Liver (tissue), 9 donors: ENCODE measurements around the gene FRAS1. TPM values are rescaled to one million over a fixed set of nuclear protein-coding genes. Genes with fewer than 3 reads are reported as not detected.

Experiments
- DNase-seq: peaks from one replicate; pipeline ENCODE4 v3.0.0-alpha.2; 2017; ENCODE audit warnings: low spot score
- H3K27ac ChIP-seq, 2 donors: one replicate each; pipeline ENCODE4 v1.7.0; 2013; ENCODE audit warnings: inconsistent platforms in 2 of 2, low read length in 2 of 2, control low read depth in 1 of 2, low read depth in 1 of 2, mild to moderate bottlenecking in 1 of 2
- H3K27me3 ChIP-seq, 4 donors: one replicate each; pipeline versions ENCODE4 v1.6.1 to v1.7.0; 2013; ENCODE audit warnings: low read length in 3 of 4, inconsistent platforms in 1 of 4, mild to moderate bottlenecking in 1 of 4, moderate library complexity in 1 of 4; ENCODE audit not compliant: control insufficient read depth in 4 of 4, insufficient read depth in 4 of 4
- H3K36me3 ChIP-seq, 4 donors: one replicate each; pipeline versions ENCODE4 v1.6.1 to v1.7.0; 2013; ENCODE audit warnings: low read length in 3 of 4, mild to moderate bottlenecking in 3 of 4, low read depth in 1 of 4, moderate library complexity in 1 of 4; ENCODE audit not compliant: control insufficient read depth in 4 of 4, insufficient read depth in 3 of 4
- H3K4me1 ChIP-seq, 4 donors: one replicate each; pipeline versions ENCODE4 v1.6.1 to v1.7.0; 2013; ENCODE audit warnings: low read length in 3 of 4, mild to moderate bottlenecking in 3 of 4, moderate library complexity in 1 of 4; ENCODE audit not compliant: control insufficient read depth in 4 of 4, insufficient read depth in 4 of 4
- H3K4me3 ChIP-seq, 3 donors: one replicate each; pipeline versions ENCODE4 v1.6.1 to v1.7.0; 2013; ENCODE audit warnings: low read length in 3 of 3, control low read depth in 1 of 3, low read depth in 1 of 3, mild to moderate bottlenecking in 1 of 3
- H3K9ac ChIP-seq, 2 donors: one replicate each; pipeline ENCODE4 v1.7.0; 2013; ENCODE audit warnings: low read length in 2 of 2, mild to moderate bottlenecking in 2 of 2, moderate library complexity in 2 of 2, control low read depth in 1 of 2, low read depth in 1 of 2
- H3K9me3 ChIP-seq, 4 donors: one replicate each; pipeline versions ENCODE4 v1.6.1 to v1.7.0; 2013; ENCODE audit warnings: low read length in 3 of 4; ENCODE audit not compliant: control insufficient read depth in 4 of 4
- ATF3 ChIP-seq: IDR thresholded peaks from 2 replicates; pipeline ENCODE4 v1.6.1; 2016; ENCODE audit warnings: antibody characterized with exemption
- CTCF ChIP-seq: fragments of 150-350 bp; IDR thresholded peaks from 2 replicates; pipeline ENCODE4 v1.5.1; 2017; ENCODE audit warnings: improper control_type of control experiment, low read depth, low read length; ENCODE audit not compliant: missing input control
- EGR1 ChIP-seq, 2 donors: IDR thresholded peaks; 2 replicates each; pipeline ENCODE4 v1.6.1; 2016 to 2018; ENCODE audit warnings: antibody characterized with exemption in 2 of 2, low read depth in 2 of 2
- FOXA1 ChIP-seq: IDR thresholded peaks from 2 replicates; pipeline ENCODE4 v1.6.1; 2016; ENCODE audit warnings: antibody characterized with exemption
- FOXA2 ChIP-seq: IDR thresholded peaks from 2 replicates; pipeline ENCODE4 v1.6.1; 2016; ENCODE audit warnings: antibody characterized with exemption
- GABPA ChIP-seq, 2 donors: IDR thresholded peaks in 1 of 2; conservative IDR thresholded peaks in 1 of 2; 2 replicates each; pipeline ENCODE4 v1.6.1; 2016; ENCODE audit warnings: antibody characterized with exemption in 2 of 2, mild to moderate bottlenecking in 1 of 2, moderate library complexity in 1 of 2
- HNF4G ChIP-seq: IDR thresholded peaks from 2 replicates; pipeline ENCODE4 v1.6.1; 2016; ENCODE audit warnings: antibody characterized with exemption
- JUND ChIP-seq, 2 donors: IDR thresholded peaks; 2 replicates each; pipeline ENCODE4 v1.6.1; 2016; ENCODE audit warnings: antibody characterized with exemption in 2 of 2
- MAX ChIP-seq: IDR thresholded peaks from 2 replicates; pipeline ENCODE4 v1.6.1; 2016; ENCODE audit warnings: antibody characterized with exemption
- NR2F2 ChIP-seq: IDR thresholded peaks from 2 replicates; pipeline ENCODE4 v1.6.1; 2016; ENCODE audit warnings: antibody characterized with exemption
- RAD21 ChIP-seq, 2 donors: IDR thresholded peaks; 2 replicates each; pipeline ENCODE4 v1.6.1; 2016; ENCODE audit warnings: antibody characterized with exemption in 2 of 2, mild to moderate bottlenecking in 2 of 2
- RXRA ChIP-seq, 2 donors: IDR thresholded peaks; 2 replicates each; pipeline ENCODE4 v1.6.1; 2017 to 2018; ENCODE audit warnings: antibody characterized with exemption in 2 of 2, mild to moderate bottlenecking in 1 of 2
- SP1 ChIP-seq: IDR thresholded peaks from 2 replicates; pipeline ENCODE4 v1.6.1; 2018; ENCODE audit warnings: antibody characterized with exemption, mild to moderate bottlenecking
- TAF1 ChIP-seq: conservative IDR thresholded peaks from 2 replicates; pipeline ENCODE4 v1.6.1; 2016; ENCODE audit warnings: antibody characterized with exemption, mild to moderate bottlenecking
- YY1 ChIP-seq: IDR thresholded peaks from 2 replicates; pipeline ENCODE4 v1.6.1; 2016; ENCODE audit warnings: antibody characterized with exemption, mild to moderate bottlenecking
- ZBTB33 ChIP-seq: IDR thresholded peaks from 2 replicates; pipeline ENCODE4 v1.6.1; 2016; ENCODE audit warnings: antibody characterized with exemption
- WGBS: extraction: QIAGEN DNeasy Blood & Tissue Kit; methylation state at CpG from one replicate; pipeline ENCODE4 v1.1.7; 2013; 5-methylcytosine and 5-hydroxymethylcytosine counted together
- polyA plus RNA-seq, 2 donors: library from polyadenylated mRNA; stranded (reverse) in 1 of 2; unstranded in 1 of 2; fragments of 200-250 nt in 1 of 2; fragments of >200 nt in 1 of 2; fragmentation: Nextera tagmentation in 1 of 2; extraction: Ambion mirVana in 1 of 2; gene quantifications; one replicate each; pipeline versions ENCODE4 v1.2.1 to v1.2.3, GENCODE V29; 2013 to 2015
- total RNA-seq, 2 donors: library from RNA; depleted of rRNA; stranded (reverse); fragments of >200 nt; gene quantifications; one replicate each; pipeline ENCODE4 v1.2.3, GENCODE V29; 2014
- donor health status: healthy.
- donor health status: healthy.
- donor health status: healthy.
- donor health status: healthy.
- donor health status: healthy.

The FRAS1 gene
- total and polyA plus RNA-seq, 4 donors = 0.08 to 6.0 (median 1.1) TPM

GRCh38 chr4:78320349-78320935 lies 263.3 kb downstream of the FRAS1 start:
- H3K9me3 ChIP-seq = no peaks in the 10 kb centered on the region
- H3K27ac ChIP-seq = no peak overlapping the region
- H3K4me1 ChIP-seq = no peaks in the 10 kb centered on the region
- DNase-seq = no peak
- H3K9ac ChIP-seq = no peak overlapping the region
- H3K27me3 ChIP-seq = no peaks in the 10 kb centered on the region
- no peaks in the 10 kb centered on the region for H3K36me3 ChIP-seq
- no peak for TF ChIP-seq FOXA1
- TF ChIP-seq RXRA (IDR thresholded peaks at IDR 0.05) = no peak
- no peak for TF ChIP-seq YY1
- TF ChIP-seq GABPA (IDR thresholded peaks at IDR 0.05 in 1 of 2, conservative IDR thresholded peaks at IDR 0.05 in 1 of 2) = no peak
- TF ChIP-seq MAX = no peak
- TF ChIP-seq NR2F2 = no peak
- no peak for TF ChIP-seq JUND (IDR thresholded peaks at IDR 0.05)
- no peak for TF ChIP-seq ZBTB33
- TF ChIP-seq EGR1 (IDR thresholded peaks at IDR 0.05; ENCODE audit: low read depth in 2 of 2) = no peak
- TF ChIP-seq CTCF = no peak
- no peak for TF ChIP-seq ATF3
- TF ChIP-seq HNF4G = no peak
- no peak for TF ChIP-seq FOXA2
- no peak for TF ChIP-seq TAF1
- TF ChIP-seq RAD21 (IDR thresholded peaks at IDR 0.05) = no peak
- WGBS = 74% methylated on average over 4 of the region's 4 CpGs
- H3K4me3 ChIP-seq = no peak overlapping the region

- WGBS = 86% methylated on average over 5 of the region's 5 CpGs
- TF ChIP-seq SP1 = no peak
- no peak overlapping the region for H3K4me3 ChIP-seq
- no peaks in the 10 kb centered on the region for H3K36me3 ChIP-seq
- no peaks in the 10 kb centered on the region for H3K4me1 ChIP-seq
- H3K27me3 ChIP-seq = no peaks in the 10 kb centered on the region
- H3K9me3 ChIP-seq = no peaks in the 10 kb centered on the region
- no peak overlapping the region for H3K9ac ChIP-seq
- H3K27ac ChIP-seq = no peak overlapping the region
- no peak for DNase-seq
Measured at GRCh38 chr4:78322032-78322431, 264.9 kb downstream of the FRAS1 start.

- H3K4me3 ChIP-seq = no peak overlapping the region
- no peak for TF ChIP-seq SP1
- TF ChIP-seq TAF1 = no peak
- TF ChIP-seq NR2F2 = no peak
- TF ChIP-seq CTCF = no peak
Measured at GRCh38 chr4:78323439-78323838, 266.3 kb downstream of the FRAS1 start.

More at GRCh38 chr4:78323439-78323838, 266.3 kb downstream of the FRAS1 start:
- WGBS = 81% methylated on average over 3 of the region's 3 CpGs
- Histone ChIP-seq H3K9ac (no peak overlapping the region), H3K27ac (no peak overlapping the region), H3K9me3 (no peaks in the 10 kb centered on the region), H3K4me1 (no peaks in the 10 kb centered on the region), H3K36me3 (no peaks in the 10 kb centered on the region), H3K27me3 (no peaks in the 10 kb centered on the region)
- no peak for DNase-seq
